Endothelial cell of umbilical vein (primary cell): ENCODE results near the gene GRAMD4.
A peak's percentile ranks its signal among the peaks of the same experiment; 100 is the strongest.

ENCODE experiments used
- EZH2 ChIP-seq: IDR thresholded peaks from 2 replicates; pipeline ENCODE4 v1.6.1; 2012; ENCODE audit warnings: borderline replicate concordance, low read depth, mild to moderate bottlenecking, moderate library complexity, low read length, inconsistent platforms; ENCODE audit not compliant: severe bottlenecking
- MYC ChIP-seq: IDR thresholded peaks from one replicate; pipeline ENCODE4 v1.6.1; 2011; ENCODE audit warnings: mild to moderate bottlenecking, low read depth, low read length
- POLR2A ChIP-seq: IDR thresholded peaks from 2 replicates; pipeline ENCODE4 v1.6.1; 2012; ENCODE audit warnings: low read depth, mild to moderate bottlenecking, control low read depth, low read length
- POLR2AphosphoS5 ChIP-seq: IDR thresholded peaks from 2 replicates; pipeline ENCODE4 v1.6.1; 2012; ENCODE audit warnings: low read depth, mild to moderate bottlenecking, control low read depth, low read length, moderate library complexity; ENCODE audit not compliant: insufficient read depth
- TF ChIP-seq, protein P1 (sequence below), 2 donors: IDR thresholded peaks; 1 replicate in 1 of 2; 2 replicates in 1 of 2; pipeline ENCODE4 v1.5.1; 2011; ENCODE audit warnings: low read length in 2 of 2, mild to moderate bottlenecking in 2 of 2, moderate library complexity in 2 of 2, control low read depth in 1 of 2, inconsistent platforms in 1 of 2, low read depth in 1 of 2; ENCODE audit not compliant: insufficient read depth in 1 of 2; ENCODE audit errors: extremely low read depth in 1 of 2
- TF ChIP-seq, protein P2 (sequence below): IDR thresholded peaks from 2 replicates; pipeline ENCODE4 v1.6.1; 2011; ENCODE audit not compliant: insufficient read depth, insufficient read length

DNA sequence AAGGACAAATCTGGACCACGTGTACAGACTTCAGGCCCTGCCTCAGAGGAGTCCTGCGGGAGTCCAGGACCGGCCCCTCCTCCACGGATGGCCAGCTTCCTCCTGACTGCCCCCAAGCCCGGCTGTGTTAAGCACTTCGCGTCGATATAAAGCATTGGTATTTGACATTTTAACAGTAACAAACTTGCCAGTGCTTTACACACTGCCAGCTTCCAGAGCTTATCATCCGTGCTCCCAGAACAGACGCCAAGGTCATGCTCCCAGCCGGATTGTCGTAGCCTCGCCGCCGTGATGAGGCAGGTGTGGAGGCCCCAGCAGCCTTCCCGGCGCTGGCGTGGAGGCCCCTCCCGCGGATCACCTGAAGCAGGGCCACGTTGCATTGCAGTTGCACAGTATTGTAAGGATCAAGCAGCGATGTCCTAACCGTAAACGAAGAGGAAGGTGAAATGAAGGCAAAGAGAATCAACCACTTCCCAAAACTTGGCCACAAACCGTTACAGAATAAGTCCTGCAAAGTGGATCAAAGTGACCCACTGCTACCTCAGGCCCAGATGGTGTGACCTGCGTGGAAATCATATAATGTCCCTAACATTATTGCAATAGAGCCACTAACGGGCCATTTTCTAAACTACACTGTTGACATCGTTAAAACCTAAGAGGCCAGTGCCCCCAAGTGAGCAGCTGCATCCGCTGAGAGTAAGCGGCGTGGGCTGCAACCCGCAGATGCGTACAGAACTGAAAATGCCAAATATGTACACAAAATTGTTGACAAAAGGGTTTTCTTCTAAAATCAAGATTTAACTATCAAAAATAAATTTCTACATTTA is 66.2 kb downstream of the GRAMD4 start:
- TF ChIP-seq, protein P1, sequence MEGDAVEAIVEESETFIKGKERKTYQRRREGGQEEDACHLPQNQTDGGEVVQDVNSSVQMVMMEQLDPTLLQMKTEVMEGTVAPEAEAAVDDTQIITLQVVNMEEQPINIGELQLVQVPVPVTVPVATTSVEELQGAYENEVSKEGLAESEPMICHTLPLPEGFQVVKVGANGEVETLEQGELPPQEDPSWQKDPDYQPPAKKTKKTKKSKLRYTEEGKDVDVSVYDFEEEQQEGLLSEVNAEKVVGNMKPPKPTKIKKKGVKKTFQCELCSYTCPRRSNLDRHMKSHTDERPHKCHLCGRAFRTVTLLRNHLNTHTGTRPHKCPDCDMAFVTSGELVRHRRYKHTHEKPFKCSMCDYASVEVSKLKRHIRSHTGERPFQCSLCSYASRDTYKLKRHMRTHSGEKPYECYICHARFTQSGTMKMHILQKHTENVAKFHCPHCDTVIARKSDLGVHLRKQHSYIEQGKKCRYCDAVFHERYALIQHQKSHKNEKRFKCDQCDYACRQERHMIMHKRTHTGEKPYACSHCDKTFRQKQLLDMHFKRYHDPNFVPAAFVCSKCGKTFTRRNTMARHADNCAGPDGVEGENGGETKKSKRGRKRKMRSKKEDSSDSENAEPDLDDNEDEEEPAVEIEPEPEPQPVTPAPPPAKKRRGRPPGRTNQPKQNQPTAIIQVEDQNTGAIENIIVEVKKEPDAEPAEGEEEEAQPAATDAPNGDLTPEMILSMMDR (IDR thresholded peaks at IDR 0.05; ENCODE audit: extremely low read depth in 1 of 2, insufficient read depth in 1 of 2, low read depth in 1 of 2, low read length in 2 of 2): no peak
- TF ChIP-seq, protein P2, sequence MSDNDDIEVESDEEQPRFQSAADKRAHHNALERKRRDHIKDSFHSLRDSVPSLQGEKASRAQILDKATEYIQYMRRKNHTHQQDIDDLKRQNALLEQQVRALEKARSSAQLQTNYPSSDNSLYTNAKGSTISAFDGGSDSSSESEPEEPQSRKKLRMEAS: peak; percentile 9
- no peak for TF ChIP-seq POLR2AphosphoS5
- no peak for TF ChIP-seq POLR2A
- TF ChIP-seq MYC: no peak
- TF ChIP-seq EZH2: no peak
